Fibroblast of skin of scalp (primary cell): ENCODE measurements around the gene ELF2. TPM values are rescaled to one million over a fixed set of nuclear protein-coding genes. Genes with fewer than 3 reads are reported as not detected.
"Not testable (repeated sequence)": the region's sequence is repeated elsewhere in the genome, so short reads cannot be mapped to it uniquely, and the experiment has no call there.

Experiments used
- DNase-seq: peaks from one replicate; pipeline ENCODE4 v3.0.0-alpha.2; 2013
- polyA plus RNA-seq, 2 experiments: library from polyadenylated mRNA; unstranded; fragments of 120-200 nt; gene quantifications; one replicate each; pipeline ENCODE4 v1.2.1, GENCODE V29; 2013; ENCODE audit not compliant: insufficient read length in 2 of 2

ELF2 gene
- 20.3 TPM for polyA plus RNA-seq (2013, experiment 1 of 2; ENCODE audit: insufficient read length)
- polyA plus RNA-seq (2013, experiment 2 of 2; ENCODE audit: insufficient read length) = 23.7 TPM

DNA sequence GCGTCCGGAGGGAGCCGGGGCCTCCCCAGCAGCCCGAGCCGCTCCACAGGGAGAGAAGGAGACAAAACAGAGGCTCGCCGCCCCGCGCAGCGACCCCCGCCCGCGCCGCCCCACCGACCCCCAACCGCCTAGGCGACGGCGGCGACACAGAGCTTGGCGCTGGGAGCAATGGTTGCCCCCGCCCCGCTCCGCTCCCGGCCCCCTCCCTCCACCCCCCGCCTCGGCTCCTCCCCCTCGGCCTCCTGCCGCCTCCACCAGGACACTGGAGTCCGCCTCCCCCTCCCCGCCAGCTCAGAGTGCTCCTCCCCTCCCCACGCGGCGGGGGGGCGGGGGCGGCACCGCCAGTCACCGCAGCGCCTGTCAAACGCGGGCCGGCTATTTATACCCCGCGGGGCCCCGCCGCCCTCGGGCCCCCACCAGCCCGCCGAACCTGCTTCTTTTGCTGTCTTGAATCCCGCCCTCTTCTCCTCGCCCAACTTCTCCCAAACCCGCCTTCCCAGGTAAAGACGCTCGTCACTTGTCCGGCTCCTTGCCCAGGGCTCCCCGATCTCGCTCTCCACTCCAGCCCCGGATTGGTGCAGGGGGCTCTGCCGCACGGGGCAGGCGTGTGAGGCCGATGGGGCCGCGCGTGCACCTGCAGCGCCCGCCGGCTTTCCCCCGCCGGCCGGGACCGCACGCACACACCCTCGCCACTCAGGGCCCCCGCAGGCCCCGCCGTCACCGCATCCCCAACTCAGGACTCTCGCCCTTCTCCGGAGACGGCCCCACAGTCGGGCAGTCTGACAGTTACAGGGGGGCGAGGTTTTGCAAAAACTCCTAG is at the start of gene ELF2:
ELF2 (minus strand) TSS at position 170 of the 820 bp plus-strand sequence. CDS start 39,517 bp downstream, outside the sequence.
- peak; percentile 92 for DNase-seq

DNA sequence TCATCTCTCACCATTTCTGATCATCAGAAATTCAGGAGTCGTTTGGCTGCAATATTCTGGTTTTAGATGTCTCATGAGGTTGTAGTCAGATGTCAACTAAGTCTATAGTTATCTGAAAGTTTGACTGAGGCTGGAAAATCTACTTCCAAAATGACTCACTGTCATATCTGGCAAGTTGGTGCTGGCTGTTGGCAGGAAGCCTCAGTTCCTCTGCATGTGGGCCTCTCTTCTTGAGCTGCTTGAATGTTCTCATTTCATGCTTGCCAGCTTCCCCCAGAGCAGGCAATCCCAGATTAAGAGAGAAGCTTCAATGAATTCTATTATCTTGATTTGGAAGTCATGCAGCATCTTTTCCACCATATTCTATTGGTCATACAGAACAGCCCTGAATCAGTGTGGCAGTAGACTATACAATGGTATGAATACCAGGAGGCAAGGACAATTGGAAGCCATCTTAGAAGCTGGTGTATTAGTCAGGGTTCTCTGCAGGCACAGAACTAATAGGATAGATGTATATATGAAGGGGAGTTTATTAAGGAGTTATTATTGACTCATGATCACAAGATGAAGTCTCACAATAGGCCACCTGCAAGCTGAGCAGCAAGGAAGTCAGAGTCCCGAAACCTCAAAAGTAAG is 46.8 kb upstream of the ELF2 start:
- peak; percentile 63 for DNase-seq

DNA sequence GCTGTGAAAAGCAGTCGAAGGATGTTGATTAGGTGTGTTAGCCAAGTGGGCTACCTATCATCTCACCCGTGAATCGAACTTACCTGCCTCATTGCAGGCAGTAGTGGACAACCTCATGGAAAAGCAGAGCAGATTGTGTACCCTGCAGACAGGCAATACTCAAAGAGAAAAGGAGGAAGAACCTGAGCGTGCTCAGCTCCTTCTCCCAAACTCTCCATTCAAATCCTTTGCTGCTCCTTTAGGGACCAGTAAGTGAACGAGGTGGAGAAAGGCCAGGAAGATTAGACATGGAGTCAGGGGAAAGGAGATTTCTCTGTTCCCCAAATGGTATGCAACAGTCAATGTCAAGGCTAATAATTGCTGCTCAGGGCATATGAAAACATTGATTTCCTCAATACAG is 45.2 kb upstream of the ELF2 start:
- no peak for DNase-seq

DNA sequence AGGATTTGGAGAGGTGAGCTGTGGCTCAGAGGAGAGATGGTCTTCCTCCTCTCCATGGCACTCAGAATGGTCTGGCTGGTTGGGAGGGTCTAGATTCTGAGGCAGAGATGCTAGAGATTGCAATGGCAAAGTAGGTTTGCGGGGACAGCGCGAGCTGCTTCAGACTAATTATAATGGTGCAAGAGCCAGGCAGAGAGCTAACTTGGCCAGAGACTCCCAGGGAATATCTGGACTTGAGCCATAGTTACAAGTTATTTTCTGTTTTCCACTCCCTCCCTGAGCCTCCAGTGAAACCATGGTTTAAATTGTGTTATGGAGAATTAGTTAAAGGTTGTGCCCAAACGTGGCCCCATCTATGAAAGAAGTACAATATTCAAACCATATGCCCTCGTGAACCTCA is 44.7 kb upstream of the ELF2 start:
- no peak for DNase-seq

DNA sequence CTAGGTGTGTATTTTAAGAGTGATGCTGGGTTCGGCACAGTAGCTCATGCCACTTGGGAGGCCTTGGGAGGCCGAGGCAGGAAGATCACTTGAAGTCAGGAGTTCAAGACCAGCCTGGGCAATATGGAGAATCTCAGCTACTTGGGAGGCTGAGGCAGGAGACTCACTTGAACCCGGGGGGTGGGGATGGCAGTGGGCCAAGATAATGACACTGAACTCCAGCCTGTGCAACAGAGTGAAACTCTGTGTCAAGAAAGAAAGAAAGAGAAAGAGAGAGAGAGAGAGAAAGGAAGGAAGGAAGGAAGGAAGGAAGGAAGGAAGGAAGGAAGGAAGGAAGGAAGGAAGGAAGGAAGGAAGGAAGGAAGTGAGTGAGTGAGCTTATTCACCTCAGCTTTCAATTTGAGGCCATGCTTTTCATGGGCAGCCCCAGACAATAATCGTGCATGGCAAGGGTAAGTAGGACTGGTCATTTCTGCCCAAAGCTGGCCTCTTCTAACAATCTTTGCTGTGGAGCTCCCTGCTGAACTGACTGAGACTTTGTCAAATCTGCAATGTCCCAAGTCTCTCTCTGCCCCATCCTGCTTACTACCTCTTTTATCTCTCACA is 42.5 kb upstream of the ELF2 start:
- DNase-seq = no peak

DNA sequence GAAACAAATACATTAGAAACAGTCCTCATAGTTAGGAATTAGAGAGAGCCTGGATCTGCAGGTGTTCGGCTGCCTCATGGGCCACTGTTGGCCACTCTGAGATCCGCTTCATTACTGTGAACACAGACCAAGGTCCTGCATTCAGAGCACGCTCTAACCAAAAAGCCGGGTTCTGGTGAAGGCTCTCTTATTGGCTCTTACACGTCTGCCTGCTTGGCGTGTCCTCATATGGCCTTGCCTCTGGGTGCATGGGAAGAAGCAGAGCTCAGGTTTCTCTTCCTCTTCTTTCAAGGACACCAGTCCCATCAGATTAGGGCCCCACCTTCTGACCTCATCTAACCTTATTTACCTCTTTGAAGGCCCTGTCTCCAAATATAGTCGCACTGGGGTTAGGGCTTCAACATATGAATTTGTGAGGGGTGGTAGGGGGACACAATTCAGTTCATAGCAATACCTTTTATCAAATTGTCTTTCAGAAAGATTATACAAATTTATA is 37.1 kb upstream of the ELF2 start:
- DNase-seq = no peak

DNA sequence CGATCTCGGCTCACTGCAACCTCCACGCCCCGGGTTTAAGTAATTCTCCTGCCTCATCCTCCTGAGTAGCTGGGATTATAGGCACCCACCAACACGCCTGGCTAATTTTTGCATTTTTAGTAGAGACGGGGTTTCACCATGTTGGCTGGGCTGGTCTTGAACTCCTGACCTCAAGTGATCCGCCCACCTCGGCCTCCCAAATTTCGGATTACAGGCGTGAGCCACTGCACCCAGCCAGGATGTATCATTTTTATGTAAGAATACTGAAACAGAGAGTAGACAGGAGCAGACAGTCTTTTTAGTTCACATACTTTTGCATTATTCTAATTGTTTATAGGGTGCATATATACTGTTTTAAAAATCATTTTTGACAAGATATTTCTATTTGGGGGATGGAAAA is 36.6 kb upstream of the ELF2 start:
- DNase-seq = not testable (repeated sequence)

DNA sequence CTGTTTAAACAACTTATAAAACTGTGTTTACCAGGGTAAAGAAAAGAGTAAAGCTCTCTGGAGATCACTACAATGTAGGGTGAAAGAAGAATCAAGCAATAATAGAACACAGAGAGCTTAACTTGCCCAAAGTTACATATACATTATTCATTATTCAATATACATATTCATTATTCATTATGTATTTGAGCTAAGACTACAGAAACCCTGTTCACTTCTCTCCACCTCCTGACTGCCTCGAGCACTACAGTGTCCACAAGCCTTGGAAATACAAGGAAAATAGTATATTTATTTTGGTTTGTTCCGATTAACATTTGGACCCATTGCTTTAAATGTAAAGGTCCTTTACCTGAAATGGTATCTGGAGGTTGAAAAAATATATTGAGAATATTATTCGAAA is 35.9 kb upstream of the ELF2 start:
- no peak for DNase-seq

DNA sequence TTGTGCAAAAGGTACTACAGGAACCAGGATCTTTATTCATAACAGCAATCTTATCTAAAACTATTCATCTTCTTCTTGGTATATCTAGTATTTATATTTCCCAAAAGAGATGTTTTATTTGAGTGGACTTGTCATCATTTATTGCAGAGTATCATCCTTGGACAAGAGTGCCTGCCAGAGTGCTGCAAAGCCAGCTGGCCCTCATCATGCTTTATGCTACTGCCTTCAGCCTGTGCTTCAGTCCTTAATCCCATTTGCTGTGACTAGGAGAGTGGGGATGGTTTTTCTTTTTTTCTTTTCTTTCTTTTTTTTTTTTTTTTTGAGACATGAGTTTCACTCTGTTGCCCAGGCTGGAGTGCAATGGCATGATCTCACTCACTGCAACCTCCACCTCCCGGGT is 33.5 kb upstream of the ELF2 start:
- no peak for DNase-seq

DNA sequence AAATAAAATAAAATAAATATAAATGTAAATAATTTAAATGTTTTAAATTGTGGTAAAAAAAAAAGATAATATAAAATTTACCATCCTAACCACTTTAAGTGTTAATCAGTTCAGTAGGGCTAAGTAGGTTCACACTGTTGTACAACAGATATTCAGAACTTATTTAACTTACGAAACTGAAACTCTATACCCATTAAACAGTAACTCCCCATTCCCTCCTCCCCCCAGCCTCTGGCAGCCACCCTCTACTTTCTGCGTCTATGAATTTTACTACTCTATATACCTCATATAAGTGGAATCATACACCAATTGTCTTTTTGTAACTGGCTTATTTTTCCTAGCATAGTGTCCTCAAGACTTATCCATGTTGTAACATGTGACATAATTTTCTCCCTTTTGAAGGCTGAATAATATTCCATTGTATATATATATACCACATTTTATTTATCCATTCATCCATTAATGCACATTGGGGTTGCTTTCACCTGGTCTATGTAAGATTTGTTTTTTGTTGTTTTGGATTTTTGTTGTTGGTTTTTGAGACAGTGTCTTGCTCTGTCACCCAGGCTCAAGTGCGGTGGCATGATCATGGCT is 32.5 kb upstream of the ELF2 start:
- no peak for DNase-seq

DNA sequence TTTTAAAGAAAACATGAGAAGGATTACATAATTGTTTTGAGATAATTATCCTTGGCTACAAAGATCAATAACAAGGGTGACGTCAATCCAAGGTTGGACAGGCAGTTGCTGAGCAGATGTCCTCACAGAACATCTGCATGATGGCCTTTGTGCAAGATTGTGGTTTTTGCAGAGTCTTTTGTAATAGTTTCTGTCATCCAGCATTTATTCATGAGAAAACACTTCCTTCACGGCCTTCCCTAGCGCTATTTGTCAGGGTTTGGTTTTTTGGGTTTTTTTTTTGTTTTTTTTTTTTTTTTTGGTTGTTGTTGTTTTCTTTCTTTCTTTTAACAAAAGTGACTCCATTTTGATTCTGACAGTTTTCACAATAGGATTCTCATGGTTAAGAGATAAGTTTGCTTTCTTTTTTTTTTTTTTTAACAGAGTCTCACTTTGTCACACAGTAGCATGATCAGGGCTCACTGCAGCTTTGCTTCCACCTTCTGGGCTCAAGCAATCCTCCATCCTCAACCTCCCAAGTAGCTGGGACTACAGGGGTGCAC is 31.5 kb upstream of the ELF2 start:
- peak; percentile 45 for DNase-seq

DNA sequence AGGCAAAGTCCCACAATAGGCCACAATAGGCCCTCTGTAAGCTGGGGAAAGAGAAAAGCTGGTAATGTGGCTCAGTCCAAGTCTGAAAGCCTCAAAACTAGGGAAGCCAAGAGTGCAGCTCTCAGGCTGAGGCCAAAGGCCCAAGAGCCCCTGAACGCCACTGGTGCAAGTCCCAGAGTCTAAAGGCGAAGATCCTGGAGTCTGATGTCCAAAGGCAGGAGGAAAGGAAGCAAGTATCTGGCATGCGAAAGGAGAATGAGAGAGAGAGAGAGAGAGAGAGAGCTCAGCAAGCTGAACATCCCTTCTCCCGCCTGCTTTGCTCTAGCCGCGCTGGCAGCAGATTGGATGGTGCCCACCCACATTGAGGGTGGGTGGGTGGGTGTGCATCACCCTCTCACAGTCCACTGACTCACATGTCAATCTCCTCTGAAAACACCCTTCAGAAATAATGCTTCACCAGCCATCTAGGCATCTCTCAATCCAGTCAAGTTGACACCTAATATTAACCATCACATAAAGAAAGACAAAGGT is 30.9 kb upstream of the ELF2 start:
- no peak for DNase-seq

DNA sequence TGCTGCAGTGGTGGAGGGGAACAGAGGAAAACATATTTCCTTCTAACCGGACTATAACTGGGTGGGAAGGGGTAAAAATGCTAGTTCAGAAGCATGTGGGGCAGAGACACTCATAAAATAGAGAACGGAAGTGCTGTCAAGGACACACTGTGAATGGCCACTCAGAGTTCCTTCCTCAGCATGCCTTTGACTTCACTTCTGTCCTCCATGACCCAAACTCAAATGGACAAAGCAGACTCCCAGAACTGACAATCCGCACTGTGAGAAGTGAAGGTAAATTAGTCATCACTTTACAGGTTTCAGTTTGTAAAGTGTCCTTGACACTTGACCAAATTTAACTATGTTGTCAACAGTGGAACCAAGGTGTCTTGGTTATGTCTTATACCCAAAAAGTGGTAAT is 30.2 kb upstream of the ELF2 start:
- no peak for DNase-seq

DNA sequence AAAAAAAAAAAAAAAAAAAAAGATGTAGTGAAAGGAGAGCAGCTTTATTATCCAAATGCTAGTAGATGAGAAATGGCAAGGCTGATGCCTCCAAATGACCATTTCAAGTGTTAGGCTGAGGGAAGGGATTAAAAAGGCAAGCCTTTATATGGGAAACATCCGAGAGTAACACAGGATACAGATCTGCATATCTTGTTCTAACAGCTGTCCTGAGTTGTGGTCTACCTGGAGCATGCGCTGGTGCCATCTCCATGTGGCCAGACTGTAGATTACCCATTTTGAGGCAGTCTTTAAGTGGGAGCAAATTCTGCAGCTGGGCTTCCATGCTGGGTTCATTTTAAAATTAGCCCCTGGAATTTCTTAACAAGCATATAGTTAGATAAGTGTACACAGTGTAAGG is 26.0 kb upstream of the ELF2 start:
- DNase-seq = no peak

DNA sequence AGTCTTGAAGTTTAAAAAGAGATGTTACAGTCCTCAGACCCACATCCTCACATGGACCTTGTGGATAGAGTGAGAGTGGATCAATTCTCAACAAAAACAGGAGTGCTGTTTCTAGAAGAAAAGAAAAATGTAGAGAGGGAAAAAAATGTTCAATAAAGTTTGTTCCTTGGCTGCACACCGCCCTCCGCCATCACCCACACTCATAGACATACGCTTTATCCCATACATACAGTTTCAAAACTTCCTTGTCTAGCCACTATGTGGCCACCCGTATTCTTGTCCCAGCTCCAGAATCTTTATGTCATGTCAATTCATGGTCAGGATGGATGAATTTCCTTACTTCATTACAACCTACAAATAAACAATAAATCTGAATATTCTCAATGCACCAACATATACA is 23.5 kb upstream of the ELF2 start:
- no peak for DNase-seq

DNA sequence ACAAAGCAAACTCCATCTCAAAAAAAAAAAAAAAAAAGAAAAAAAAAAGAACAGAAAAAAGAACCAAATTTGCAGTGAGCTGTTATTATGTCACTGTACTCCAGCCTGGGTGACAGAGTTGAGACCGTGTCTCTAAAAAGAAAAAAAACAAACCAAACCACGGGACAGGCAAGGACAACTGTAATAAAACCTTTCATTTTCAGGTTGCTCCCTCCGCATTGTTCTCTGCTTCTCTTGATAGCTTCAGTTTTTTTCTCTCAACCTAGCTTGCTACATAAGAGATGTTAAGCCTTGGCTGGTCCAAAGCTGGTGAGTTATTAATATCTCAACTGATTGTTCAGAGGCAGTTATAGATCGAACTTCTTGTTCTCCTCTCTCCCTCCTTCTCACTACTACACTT is 23.1 kb upstream of the ELF2 start:
- DNase-seq = no peak

DNA sequence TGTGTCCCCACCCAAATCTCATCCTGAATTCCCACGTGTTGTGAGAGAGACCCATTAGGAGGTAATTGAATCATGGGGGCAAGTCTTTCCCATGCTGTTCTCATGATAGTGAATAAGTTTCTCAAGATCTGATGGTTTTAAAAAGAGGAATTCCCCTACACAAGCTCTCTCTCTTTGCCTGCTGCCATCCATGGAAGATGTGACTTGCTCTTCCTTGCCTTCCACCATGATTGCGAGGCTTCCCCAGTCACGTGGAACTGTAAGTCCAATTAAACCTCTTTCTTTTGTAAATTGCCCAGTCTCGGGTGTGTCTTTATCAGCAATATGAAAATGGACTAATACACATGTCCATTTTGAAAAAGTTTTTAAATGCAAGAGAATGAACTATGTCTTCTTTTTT is 20.2 kb upstream of the ELF2 start:
- not testable (repeated sequence) for DNase-seq

DNA sequence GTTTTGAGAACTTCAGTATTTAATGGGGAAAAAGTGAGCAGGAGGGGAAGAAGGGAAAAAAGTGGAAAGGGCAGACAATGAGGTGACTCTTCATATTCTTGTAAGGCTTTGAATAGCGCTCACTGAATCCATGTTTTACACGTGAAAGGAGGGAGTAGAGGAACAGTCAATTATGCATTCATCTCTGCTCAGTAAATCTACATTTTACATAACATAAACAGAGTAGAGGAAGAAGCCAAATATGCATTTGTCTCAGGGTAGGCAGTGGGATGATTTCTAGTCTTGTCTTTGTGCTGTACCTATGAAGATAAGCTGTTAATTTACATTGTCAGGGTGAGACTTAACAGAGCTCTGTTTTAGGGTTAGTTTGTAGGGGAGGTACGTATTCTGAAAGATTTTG is 19.4 kb upstream of the ELF2 start:
- DNase-seq = no peak

DNA sequence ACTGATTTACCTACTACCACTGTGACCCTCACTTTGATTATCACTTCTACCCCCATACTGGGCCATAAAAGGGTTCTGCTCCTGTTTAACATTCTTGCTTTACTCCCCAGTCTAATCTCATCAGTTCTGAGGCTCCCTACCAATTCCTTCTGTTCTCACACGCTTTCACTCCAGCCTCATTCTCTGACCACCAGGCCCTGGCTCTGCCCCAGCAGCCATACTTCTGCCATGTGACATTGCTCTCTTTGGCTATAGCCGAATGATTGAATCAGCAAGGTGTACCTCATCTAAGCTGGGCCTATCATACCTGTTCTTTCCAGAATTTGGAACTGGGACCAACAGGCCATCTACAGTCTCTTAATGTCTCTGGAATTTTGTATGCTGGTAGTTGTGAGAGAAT is 14.4 kb upstream of the ELF2 start:
- no peak for DNase-seq

DNA sequence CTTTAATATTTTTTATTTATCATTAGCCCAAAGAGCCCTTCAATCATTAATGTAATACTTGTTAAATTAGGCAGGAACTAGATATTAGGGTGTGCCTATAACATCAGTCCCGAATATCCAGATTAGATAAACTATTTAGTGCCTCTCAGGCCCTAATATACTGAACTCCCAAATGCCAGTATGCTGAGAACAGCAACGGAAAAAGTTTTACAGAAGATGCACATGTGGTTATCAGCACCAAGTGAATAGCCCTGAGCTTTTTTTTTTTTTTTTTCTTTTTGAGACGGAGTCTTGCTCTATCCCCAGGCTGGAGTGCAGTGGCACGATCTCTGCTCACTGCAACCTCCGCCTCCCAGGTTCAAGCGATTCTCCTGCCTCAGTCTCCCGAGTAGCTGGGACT is 13.0 kb upstream of the ELF2 start:
- DNase-seq = no peak

DNA sequence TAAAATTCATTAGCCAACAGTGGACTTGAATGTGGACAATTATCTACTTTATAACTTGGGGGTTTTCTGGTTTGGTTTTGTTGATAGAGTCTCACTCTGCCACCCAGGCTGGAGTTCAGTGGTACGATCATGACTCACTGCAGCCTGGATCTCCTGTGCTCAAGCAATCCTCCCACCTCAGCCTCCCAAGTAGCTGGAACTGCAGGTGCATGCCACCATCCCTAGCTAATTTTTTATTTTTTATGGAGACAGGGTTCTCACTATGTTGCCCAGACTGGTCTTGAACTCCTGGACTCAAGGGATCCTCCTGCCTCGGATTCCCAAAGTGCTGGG is 12.4 kb upstream of the ELF2 start:
- no peak for DNase-seq

DNA sequence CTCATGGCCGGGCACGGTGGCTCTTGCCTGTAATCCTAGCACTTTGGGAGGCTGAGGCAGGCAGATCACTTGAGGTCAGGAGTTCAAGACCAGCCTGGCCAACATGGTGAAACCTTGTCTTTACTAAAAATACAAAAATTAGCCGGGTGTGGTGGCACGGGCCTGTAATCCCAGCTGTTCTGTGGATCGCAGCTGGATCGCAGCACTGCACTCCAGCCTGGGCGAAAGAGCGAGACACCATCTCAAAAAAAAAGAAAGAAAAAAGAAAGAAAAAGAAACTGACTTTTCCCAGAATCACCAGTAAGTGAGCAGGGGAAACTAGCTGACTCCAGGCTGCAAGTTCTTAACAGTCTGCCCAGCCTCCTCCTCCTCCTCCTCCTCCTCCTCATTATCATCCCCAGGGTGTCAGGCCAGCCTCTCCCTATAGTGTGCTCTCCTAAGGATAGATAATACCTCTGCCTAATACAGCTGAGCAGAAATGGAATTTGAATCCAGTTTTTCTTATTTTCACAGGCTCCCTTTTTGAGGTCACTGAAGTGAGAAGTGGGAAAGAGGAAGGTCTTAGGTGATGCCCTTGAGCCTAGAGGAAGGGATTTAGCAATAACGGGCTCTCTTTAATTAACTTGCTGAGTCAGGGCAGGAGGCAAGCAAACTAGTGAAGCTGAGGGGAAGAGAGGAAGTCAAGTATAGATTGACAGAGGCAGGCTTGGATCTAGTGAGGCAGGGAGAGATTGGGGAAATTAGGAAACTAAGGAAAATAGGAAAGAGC is 11.8 kb upstream of the ELF2 start:
- DNase-seq = no peak
